ENCODE results near the gene SH3TC1. TPM values are rescaled to one million over a fixed set of nuclear protein-coding genes. Genes with fewer than 3 reads are reported as not detected.

The SH3TC1 gene
- total and polyA plus RNA-seq, 4 donors = 6.5 to 34.6 (median 25.8) TPM

DNA sequence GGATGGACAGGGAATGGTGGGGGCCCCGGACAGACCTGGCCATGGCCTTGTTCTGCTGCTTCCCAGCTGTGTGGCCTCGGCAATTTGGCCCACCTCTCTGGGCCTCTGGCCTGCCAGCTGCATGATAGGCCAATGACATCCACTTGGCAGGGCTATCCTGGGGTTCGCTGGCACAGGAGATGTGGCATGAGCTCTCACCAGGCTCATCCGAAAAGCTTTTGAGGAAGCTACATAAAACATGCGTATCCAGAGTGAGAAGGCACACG lies 18.1 kb downstream of the SH3TC1 start:
- H3K9ac ChIP-seq (ENCODE audit: low read depth in 1 of 2, low read length in 2 of 2) = no peak overlapping the region
- H3K27ac ChIP-seq (ENCODE audit: low read depth in 1 of 2, low read length in 2 of 2) = no peak overlapping the region
- no peaks in the 10 kb centered on the region for H3K27me3 ChIP-seq (ENCODE audit: control insufficient read depth in 4 of 4, insufficient read depth in 4 of 4, low read length in 3 of 4)
- no peak for DNase-seq (ENCODE audit: low spot score)
- H3K36me3 ChIP-seq (ENCODE audit: control insufficient read depth in 4 of 4, insufficient read depth in 3 of 4, low read depth in 1 of 4, low read length in 3 of 4) = peaks cover 15 to 39% (median 21%) of the 10 kb centered on the region in 4 donors
- peaks cover 12 to 20% (median 16%) of the 10 kb centered on the region in 4 donors for H3K4me1 ChIP-seq (ENCODE audit: control insufficient read depth in 4 of 4, insufficient read depth in 4 of 4, low read length in 3 of 4)
- H3K4me3 ChIP-seq (ENCODE audit: low read depth in 1 of 3, low read length in 3 of 3) = no peak overlapping the region
- H3K9me3 ChIP-seq (ENCODE audit: control insufficient read depth in 4 of 4, low read length in 3 of 4) = no peaks in the 10 kb centered on the region
- TF ChIP-seq, protein P1, sequence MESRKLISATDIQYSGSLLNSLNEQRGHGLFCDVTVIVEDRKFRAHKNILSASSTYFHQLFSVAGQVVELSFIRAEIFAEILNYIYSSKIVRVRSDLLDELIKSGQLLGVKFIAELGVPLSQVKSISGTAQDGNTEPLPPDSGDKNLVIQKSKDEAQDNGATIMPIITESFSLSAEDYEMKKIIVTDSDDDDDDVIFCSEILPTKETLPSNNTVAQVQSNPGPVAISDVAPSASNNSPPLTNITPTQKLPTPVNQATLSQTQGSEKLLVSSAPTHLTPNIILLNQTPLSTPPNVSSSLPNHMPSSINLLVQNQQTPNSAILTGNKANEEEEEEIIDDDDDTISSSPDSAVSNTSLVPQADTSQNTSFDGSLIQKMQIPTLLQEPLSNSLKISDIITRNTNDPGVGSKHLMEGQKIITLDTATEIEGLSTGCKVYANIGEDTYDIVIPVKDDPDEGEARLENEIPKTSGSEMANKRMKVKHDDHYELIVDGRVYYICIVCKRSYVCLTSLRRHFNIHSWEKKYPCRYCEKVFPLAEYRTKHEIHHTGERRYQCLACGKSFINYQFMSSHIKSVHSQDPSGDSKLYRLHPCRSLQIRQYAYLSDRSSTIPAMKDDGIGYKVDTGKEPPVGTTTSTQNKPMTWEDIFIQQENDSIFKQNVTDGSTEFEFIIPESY (IDR thresholded peaks at IDR 0.05) = no peak
- 92% methylated on average over 6 of the region's 6 CpGs for WGBS

DNA sequence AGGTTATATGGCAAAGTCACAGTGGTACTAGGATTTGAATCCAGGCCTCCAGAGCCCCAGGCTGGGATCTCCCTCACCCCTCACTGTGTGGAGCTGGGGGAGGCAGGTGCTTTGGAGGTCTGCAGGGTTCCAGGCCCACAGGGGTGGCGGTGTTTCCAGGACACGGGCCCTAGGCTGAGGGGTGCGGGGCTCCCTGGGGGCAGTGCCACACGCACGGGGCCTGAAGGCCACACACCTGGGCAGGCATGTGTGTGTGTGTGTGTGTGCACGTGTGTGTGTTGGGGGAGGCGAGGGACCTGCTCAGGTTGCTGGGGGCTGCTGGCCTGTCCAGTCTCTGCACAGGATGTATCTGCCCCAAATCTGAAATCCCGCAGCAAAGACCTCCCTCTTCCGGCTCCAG lies 18.8 kb downstream of the SH3TC1 start:
- 86% methylated on average over 9 of the region's 9 CpGs for whole genome bisulfite sequencing
- no peak for DNase-seq (ENCODE audit: low spot score)
- Histone ChIP-seq H3K27me3 (ENCODE audit: control insufficient read depth in 4 of 4, insufficient read depth in 4 of 4, low read length in 3 of 4) (no peaks in the 10 kb centered on the region), H3K27ac (ENCODE audit: low read depth in 1 of 2, low read length in 2 of 2) (no peak overlapping the region), H3K9me3 (ENCODE audit: control insufficient read depth in 4 of 4, low read length in 3 of 4) (no peaks in the 10 kb centered on the region), H3K9ac (ENCODE audit: low read depth in 1 of 2, low read length in 2 of 2) (no peak overlapping the region), H3K4me3 (ENCODE audit: low read depth in 1 of 3, low read length in 3 of 3) (no peak overlapping the region), H3K4me1 (ENCODE audit: control insufficient read depth in 4 of 4, insufficient read depth in 4 of 4, low read length in 3 of 4) (peaks cover 12 to 20% (median 16%) of the 10 kb centered on the region in 4 donors), H3K36me3 (ENCODE audit: control insufficient read depth in 4 of 4, insufficient read depth in 3 of 4, low read depth in 1 of 4, low read length in 3 of 4) (peaks cover 17 to 39% (median 22%) of the 10 kb centered on the region in 4 donors)
- TF ChIP-seq, protein P2, sequence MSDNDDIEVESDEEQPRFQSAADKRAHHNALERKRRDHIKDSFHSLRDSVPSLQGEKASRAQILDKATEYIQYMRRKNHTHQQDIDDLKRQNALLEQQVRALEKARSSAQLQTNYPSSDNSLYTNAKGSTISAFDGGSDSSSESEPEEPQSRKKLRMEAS (IDR thresholded peaks at IDR 0.05) = no peak
- TF ChIP-seq FOXA1 (IDR thresholded peaks at IDR 0.05) = no peak
- TF ChIP-seq EGR1 (IDR thresholded peaks at IDR 0.05; ENCODE audit: low read depth in 2 of 2) = no peak
- TF ChIP-seq, protein P3, sequence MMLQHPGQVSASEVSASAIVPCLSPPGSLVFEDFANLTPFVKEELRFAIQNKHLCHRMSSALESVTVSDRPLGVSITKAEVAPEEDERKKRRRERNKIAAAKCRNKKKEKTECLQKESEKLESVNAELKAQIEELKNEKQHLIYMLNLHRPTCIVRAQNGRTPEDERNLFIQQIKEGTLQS (IDR thresholded peaks at IDR 0.05) = no peak
- TF ChIP-seq, protein P1 (IDR thresholded peaks at IDR 0.05) = no peak

DNA sequence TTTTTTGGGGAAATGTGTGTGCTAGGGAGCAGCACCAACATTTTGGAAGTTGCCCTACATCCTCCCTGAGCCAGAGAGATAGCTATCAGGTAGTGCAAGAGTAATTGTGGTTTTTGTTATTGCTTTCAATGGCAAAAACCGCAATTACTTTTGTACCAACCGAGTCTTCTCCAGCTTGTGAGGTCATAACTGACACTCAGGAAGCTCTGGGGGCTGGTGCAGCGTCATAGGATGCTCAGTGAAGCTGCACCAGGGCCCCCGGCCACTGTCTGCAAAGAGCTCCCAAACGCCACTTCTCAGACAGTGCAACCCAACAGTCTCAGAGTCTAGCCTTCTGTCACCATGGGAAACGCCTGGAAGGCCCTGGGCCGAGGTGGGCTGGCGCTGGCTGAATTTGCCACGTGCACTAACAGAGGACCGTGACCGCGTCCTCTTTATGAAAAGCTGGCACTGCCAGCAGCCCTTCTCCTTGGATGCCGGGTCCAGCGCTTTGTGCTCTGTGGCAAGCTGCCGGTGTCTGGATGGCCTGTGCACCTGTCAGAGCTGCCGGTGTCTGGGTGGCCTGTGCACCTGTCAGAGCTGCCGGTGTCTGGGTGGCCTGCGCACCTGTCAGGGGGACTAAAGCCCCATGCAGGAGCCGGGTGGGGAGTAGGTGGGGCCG lies 19.4 kb downstream of the SH3TC1 start:
- peaks cover 21 to 40% (median 26%) of the 10 kb centered on the region in 4 donors for H3K36me3 ChIP-seq (ENCODE audit: control insufficient read depth in 4 of 4, insufficient read depth in 3 of 4, low read depth in 1 of 4, low read length in 3 of 4)
- no peaks in the 10 kb centered on the region for H3K9me3 ChIP-seq (ENCODE audit: control insufficient read depth in 4 of 4, low read length in 3 of 4)
- 93% methylated on average over 20 of the region's 20 CpGs for WGBS
- H3K27me3 ChIP-seq (ENCODE audit: control insufficient read depth in 4 of 4, insufficient read depth in 4 of 4, low read length in 3 of 4) = no peaks in the 10 kb centered on the region
- DNase-seq (ENCODE audit: low spot score) = no peak
- no peak overlapping the region for H3K4me3 ChIP-seq (ENCODE audit: low read depth in 1 of 3, low read length in 3 of 3)
- TF ChIP-seq, protein P2 (IDR thresholded peaks at IDR 0.05) = no peak
- TF ChIP-seq FOXA1 (IDR thresholded peaks at IDR 0.05) = no peak
- no peak for TF ChIP-seq YY1 (IDR thresholded peaks at IDR 0.05)
- TF ChIP-seq, protein P1 (IDR thresholded peaks at IDR 0.05) = no peak
- H3K9ac ChIP-seq (ENCODE audit: low read depth in 1 of 2, low read length in 2 of 2) = no peak overlapping the region
- no peak overlapping the region for H3K27ac ChIP-seq (ENCODE audit: low read depth in 1 of 2, low read length in 2 of 2)
- peaks cover 12 to 18% (median 15%) of the 10 kb centered on the region in 4 donors for H3K4me1 ChIP-seq (ENCODE audit: control insufficient read depth in 4 of 4, insufficient read depth in 4 of 4, low read length in 3 of 4)
